ENCODE measurements around the gene COPG1. TPM values are rescaled to one million over a fixed set of nuclear protein-coding genes. Genes with fewer than 3 reads are reported as not detected.
A peak's percentile ranks its signal among the peaks of the same experiment; 100 is the strongest.

COPG1 gene
- total and polyA plus RNA-seq, 10 donors: 47.8 to 134 (median 105) TPM

DNA sequence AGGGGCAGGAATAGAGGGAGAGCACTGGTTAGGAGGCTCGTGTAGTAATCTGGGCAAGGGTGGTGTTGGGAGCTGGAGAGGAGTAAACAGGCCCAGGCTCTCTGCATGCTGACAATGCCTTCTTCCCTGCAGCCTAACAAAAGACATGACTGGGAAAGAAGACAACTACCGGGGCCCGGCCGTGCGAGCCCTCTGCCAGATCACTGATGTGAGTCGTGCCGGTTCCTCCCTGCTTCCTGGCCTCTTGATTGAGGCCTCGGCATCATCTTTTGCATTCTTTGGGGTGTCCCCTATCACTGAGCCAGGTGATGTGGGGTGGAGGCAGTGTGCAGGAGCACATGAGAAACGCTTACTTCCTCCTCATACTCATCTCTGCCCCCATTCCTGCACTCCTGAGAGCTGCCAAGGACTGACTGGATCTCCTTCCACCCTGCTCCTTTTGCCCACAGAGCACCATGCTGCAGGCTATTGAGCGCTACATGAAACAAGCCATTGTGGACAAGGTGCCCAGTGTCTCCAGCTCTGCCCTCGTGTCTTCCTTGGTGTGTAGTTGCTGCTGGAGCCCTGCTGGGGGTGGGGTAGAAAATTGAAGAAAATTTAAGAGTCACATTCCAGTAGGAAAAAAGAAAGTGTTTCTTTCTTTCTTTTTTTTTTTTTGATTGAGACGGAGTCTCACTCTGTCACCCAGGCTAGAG is 5.3 kb downstream of the COPG1 start:
- H3K4me1 ChIP-seq: peaks cover 9 to 33% (median 24%) of the 10 kb centered on the region in 6 donors
- no peaks in the 10 kb centered on the region for H3K9me3 ChIP-seq
- no peak overlapping the region for H3K4me3 ChIP-seq
- intact Hi-C loops (cut with DNase I; ENCODE audit: low total_unique reads): no loop called here
- no peaks in the 10 kb centered on the region for H3K27me3 ChIP-seq (replicated peaks in 1 of 7)
- H3K36me3 ChIP-seq: peaks cover 13 to 90% (median 81%) of the 10 kb centered on the region in 6 donors
- no peak overlapping the region for H3K27ac ChIP-seq
- WGBS, 5 donors: 91 to 95% (median 94%) methylated on average over 12 of the region's 12 CpGs
- TF ChIP-seq, protein P1, sequence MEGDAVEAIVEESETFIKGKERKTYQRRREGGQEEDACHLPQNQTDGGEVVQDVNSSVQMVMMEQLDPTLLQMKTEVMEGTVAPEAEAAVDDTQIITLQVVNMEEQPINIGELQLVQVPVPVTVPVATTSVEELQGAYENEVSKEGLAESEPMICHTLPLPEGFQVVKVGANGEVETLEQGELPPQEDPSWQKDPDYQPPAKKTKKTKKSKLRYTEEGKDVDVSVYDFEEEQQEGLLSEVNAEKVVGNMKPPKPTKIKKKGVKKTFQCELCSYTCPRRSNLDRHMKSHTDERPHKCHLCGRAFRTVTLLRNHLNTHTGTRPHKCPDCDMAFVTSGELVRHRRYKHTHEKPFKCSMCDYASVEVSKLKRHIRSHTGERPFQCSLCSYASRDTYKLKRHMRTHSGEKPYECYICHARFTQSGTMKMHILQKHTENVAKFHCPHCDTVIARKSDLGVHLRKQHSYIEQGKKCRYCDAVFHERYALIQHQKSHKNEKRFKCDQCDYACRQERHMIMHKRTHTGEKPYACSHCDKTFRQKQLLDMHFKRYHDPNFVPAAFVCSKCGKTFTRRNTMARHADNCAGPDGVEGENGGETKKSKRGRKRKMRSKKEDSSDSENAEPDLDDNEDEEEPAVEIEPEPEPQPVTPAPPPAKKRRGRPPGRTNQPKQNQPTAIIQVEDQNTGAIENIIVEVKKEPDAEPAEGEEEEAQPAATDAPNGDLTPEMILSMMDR (IDR thresholded peaks at IDR 0.05 in 8 of 11, conservative IDR thresholded peaks at IDR 0.05 in 3 of 11): no peak
- TF ChIP-seq POLR2A (IDR thresholded peaks at IDR 0.05) (no peak), POLR2AphosphoS5 (IDR thresholded peaks at IDR 0.05) (no peak)
- peak; percentile 56 for DNase-seq

- Histone ChIP-seq H3K36me3 (peaks cover 15 to 100% (median 97%) of the 10 kb centered on the region in 6 donors), H3K4me1 (peaks cover 0 to 17% (median 10%) of the 10 kb centered on the region in 6 donors), H3K4me3 (no peak overlapping the region), H3K27ac (no peak overlapping the region), H3K9me3 (no peaks in the 10 kb centered on the region), H3K27me3 (replicated peaks in 1 of 7) (no peaks in the 10 kb centered on the region)
- no peak for DNase-seq
- TF ChIP-seq POLR2AphosphoS5 (IDR thresholded peaks at IDR 0.05) (no peak), POLR2A (IDR thresholded peaks at IDR 0.05) (no peak)
- TF ChIP-seq, protein P1 (IDR thresholded peaks at IDR 0.05 in 8 of 11, conservative IDR thresholded peaks at IDR 0.05 in 3 of 11): no peak
- 90 to 97% (median 95%) methylated on average over 6 of the region's 6 CpGs for WGBS, 5 donors
- intact Hi-C loops (cut with DNase I; ENCODE audit: low total_unique reads): no loop called here
Observed at GRCh38 chr3:129256270-129256669, 6.9 kb downstream of the COPG1 start.

GRCh38 chr3:129257609-129258008 is 8.2 kb downstream of the COPG1 start:
- intact Hi-C loops (cut with DNase I; ENCODE audit: low total_unique reads): no loop called here
- 87 to 96% (median 92%) methylated on average over 11 of the region's 11 CpGs for WGBS, 5 donors
- TF ChIP-seq POLR2AphosphoS5 (IDR thresholded peaks at IDR 0.05) (peak in 2 of 3 donors; percentile 16 to 18), POLR2A (IDR thresholded peaks at IDR 0.05) (no peak)
- TF ChIP-seq, protein P1 (IDR thresholded peaks at IDR 0.05 in 8 of 11, conservative IDR thresholded peaks at IDR 0.05 in 3 of 11): no peak
- Histone ChIP-seq H3K27me3 (replicated peaks in 1 of 7) (no peaks in the 10 kb centered on the region), H3K4me3 (no peak overlapping the region), H3K27ac (no peak overlapping the region), H3K4me1 (peaks cover 0 to 4% (median 0%) of the 10 kb centered on the region in 6 donors), H3K9me3 (no peaks in the 10 kb centered on the region), H3K36me3 (peaks cover 16 to 100% (median 100%) of the 10 kb centered on the region in 6 donors)
- DNase-seq: peak; percentile 41

GRCh38 chr3:129259612-129260477 is 10.4 kb downstream of the COPG1 start:
- DNase-seq: peak; percentile 42
- TF ChIP-seq, protein P1 (IDR thresholded peaks at IDR 0.05 in 8 of 11, conservative IDR thresholded peaks at IDR 0.05 in 3 of 11): no peak
- no peak for TF ChIP-seq POLR2A (IDR thresholded peaks at IDR 0.05)
- no peak for TF ChIP-seq POLR2AphosphoS5 (IDR thresholded peaks at IDR 0.05)
- WGBS, 5 donors: 91 to 96% (median 95%) methylated on average over 7 of the region's 7 CpGs
- Histone ChIP-seq H3K4me3 (no peak overlapping the region), H3K4me1 (no peaks in the 10 kb centered on the region), H3K9me3 (no peaks in the 10 kb centered on the region), H3K27ac (no peak overlapping the region), H3K36me3 (peaks cover 14 to 100% (median 99%) of the 10 kb centered on the region in 6 donors), H3K27me3 (replicated peaks in 1 of 7) (no peaks in the 10 kb centered on the region)
- intact Hi-C loops (cut with DNase I; ENCODE audit: low total_unique reads): no loop called here
